A673 (cell line): ENCODE results near the gene FKTN.

ENCODE experiments used
- CTCF ChIP-seq: fragments of 300-800, 200-600 bp; sonication (generic); conservative IDR thresholded peaks from 2 replicates; pipeline ENCODE4 v1.5.1; 2017; ENCODE audit warnings: low read depth, mild to moderate bottlenecking, antibody characterized with exemption, low read length, moderate library complexity, mixed read lengths
- EZH2 ChIP-seq: fragments of 200-600 bp; sonication (generic); IDR thresholded peaks from 2 replicates; pipeline ENCODE4 v1.6.1; 2017; ENCODE audit warnings: borderline replicate concordance, low read depth, mild to moderate bottlenecking, mixed read lengths, antibody characterized with exemption, low read length; ENCODE audit not compliant: poor library complexity, severe bottlenecking

GRCh38 chr9:105683688-105684275 lies 125.9 kb downstream of the FKTN start:
- TF ChIP-seq CTCF = no peak
- no peak for TF ChIP-seq EZH2
